ENCODE results near the gene MYO5C. TPM values are rescaled to one million over a fixed set of nuclear protein-coding genes. Genes with fewer than 3 reads are reported as not detected.

Gene MYO5C
- total and polyA plus RNA-seq, 2 of the 13 experiments (the other 11 are each of a cell fraction or from before 2014, with no cell fraction given), result 15.7 to 23.7 TPM

DNA sequence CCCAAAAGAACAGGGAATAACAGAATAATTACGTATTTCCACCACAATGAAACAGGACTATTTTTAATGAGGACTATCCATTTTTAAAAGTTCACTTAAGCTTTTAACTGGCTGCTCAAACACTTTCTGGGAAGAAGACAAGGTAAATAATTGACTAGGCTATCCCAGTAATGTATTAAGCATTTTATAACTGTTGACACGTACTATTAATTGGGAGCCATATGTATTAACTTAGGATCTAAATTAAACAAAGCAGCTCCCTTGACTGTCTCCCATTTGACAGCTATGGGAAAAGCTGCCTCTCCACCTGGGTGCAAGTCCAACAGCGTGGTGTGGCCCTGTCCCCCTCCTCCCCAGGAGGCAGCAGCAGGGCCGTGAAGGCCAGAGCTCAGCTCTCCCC, 36.1 kb downstream of the MYO5C start (continued):
- TF ChIP-seq, protein P1, sequence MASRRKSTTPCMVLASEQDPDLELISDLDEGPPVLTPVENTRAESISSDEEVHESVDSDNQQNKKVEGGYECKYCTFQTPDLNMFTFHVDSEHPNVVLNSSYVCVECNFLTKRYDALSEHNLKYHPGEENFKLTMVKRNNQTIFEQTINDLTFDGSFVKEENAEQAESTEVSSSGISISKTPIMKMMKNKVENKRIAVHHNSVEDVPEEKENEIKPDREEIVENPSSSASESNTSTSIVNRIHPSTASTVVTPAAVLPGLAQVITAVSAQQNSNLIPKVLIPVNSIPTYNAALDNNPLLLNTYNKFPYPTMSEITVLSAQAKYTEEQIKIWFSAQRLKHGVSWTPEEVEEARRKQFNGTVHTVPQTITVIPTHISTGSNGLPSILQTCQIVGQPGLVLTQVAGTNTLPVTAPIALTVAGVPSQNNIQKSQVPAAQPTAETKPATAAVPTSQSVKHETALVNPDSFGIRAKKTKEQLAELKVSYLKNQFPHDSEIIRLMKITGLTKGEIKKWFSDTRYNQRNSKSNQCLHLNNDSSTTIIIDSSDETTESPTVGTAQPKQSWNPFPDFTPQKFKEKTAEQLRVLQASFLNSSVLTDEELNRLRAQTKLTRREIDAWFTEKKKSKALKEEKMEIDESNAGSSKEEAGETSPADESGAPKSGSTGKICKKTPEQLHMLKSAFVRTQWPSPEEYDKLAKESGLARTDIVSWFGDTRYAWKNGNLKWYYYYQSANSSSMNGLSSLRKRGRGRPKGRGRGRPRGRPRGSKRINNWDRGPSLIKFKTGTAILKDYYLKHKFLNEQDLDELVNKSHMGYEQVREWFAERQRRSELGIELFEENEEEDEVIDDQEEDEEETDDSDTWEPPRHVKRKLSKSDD (CRISPR knock-in tag; IDR thresholded peaks at IDR 0.05; ENCODE audit: low read depth), result no peak
- no peak for TF ChIP-seq SMAD9 (CRISPR knock-in tag; IDR thresholded peaks at IDR 0.05)

DNA sequence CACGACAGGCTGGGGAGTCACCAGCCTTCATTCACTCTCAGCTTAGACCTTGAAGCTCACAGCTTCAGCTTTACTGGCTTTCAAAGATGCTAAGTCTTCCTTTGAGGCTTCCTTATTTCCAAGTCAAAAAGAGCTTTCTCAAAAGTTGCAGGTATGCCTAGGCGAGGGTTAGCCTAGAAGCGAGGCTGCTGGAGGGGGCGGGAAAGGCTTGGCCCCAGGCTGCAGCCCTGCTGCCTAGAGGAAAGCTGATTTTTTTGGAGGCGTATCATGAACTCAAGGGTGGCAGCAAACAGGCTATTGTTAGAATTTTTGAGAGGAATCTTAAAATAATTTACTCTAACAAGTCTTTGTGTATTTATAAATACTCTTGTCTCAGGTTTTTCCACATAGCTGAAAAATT, 37.1 kb downstream of the MYO5C start:
- CTCF ChIA-PET (ENCODE audit: low intra/inter-chr PET ratio, low total read pairs), result no interaction called here
- H3K4me1 ChIP-seq (ENCODE audit: insufficient read depth, low read length), result no peaks in the 10 kb centered on the region

More for the DNA sequence above, 37.1 kb downstream of the MYO5C start:
- H3K36me3 ChIP-seq (replicated peaks in 1 of 2; ENCODE audit: control insufficient read depth in 1 of 2, insufficient read depth in 2 of 2, low read length in 2 of 2), result peaks cover 18 to 68% of the 10 kb centered on the region in 2 experiments
- POLR2A ChIA-PET, result no interaction called here
- no peaks in the 10 kb centered on the region for H4K20me1 ChIP-seq (ENCODE audit: insufficient read depth, low read length)
- H3K9me3 ChIP-seq (ENCODE audit: low read length), result no peaks in the 10 kb centered on the region
- intact Hi-C loops (cut with micrococcal nuclease; ENCODE audit: unreplicated experiment) (loop anchor here (5.0 kb wide), 2 partner anchors 94 to 309 kb away; partner anchors contain the start of gene ARPP19), in situ Hi-C loops (cut with HindIII; ENCODE audit: extremely low pct_ligation_motif_present, low pct_unique_long_range_greater_than_20kb) (no loop called here)
- FAIRE-seq (no peak), DNase-seq (ENCODE audit: low spot score) (no peak), ATAC-seq (no peak)
- WGBS (ENCODE audit: low lambda C conversion rate), result 98% methylated on average over 4 of the region's 5 CpGs
- TF ChIP-seq ZNF670 (CRISPR knock-in tag; IDR thresholded peaks at IDR 0.05; ENCODE audit: borderline replicate concordance) (no peak), U2AF2 (IDR thresholded peaks at IDR 0.05; ENCODE audit: low read depth, low read length) (no peak), GTF3A (CRISPR knock-in tag; conservative IDR thresholded peaks at IDR 0.05) (no peak), ZNF678 (CRISPR knock-in tag; IDR thresholded peaks at IDR 0.05) (no peak), ZNF24 (IDR thresholded peaks at IDR 0.05) (no peak), TEAD2 (CRISPR knock-in tag; IDR thresholded peaks at IDR 0.05) (no peak), ZNF543 (CRISPR knock-in tag; IDR thresholded peaks at IDR 0.05) (no peak), ZNF558 (CRISPR knock-in tag; IDR thresholded peaks at IDR 0.05; ENCODE audit: borderline replicate concordance) (no peak), CC2D1A (CRISPR knock-in tag; IDR thresholded peaks at IDR 0.05) (no peak), RCOR2 (CRISPR knock-in tag; IDR thresholded peaks at IDR 0.05) (no peak), JUN (CRISPR knock-in tag; IDR thresholded peaks at IDR 0.05) (no peak), ZSCAN30 (CRISPR knock-in tag; IDR thresholded peaks at IDR 0.05) (no peak)
- TF ChIP-seq, protein P2, sequence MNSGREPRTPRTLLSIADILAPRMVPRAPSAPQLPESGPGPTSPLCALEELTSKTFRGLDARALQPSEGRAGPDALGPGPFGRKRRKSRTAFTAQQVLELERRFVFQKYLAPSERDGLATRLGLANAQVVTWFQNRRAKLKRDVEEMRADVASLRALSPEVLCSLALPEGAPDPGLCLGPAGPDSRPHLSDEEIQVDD (CRISPR knock-in tag; IDR thresholded peaks at IDR 0.05; ENCODE audit: borderline replicate concordance), result no peak
- TF ChIP-seq, protein P3, sequence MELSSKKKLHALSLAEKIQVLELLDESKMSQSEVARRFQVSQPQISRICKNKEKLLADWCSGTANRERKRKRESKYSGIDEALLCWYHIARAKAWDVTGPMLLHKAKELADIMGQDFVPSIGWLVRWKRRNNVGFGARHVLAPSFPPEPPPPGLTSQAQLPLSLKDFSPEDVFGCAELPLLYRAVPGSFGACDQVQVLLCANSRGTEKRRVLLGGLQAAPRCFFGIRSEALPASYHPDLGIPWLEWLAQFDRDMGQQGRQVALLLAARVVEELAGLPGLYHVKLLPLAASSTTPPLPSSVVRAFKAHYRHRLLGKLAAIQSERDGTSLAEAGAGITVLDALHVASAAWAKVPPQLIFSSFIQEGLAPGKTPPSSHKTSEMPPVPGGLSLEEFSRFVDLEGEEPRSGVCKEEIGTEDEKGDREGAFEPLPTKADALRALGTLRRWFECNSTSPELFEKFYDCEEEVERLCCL (CRISPR knock-in tag; IDR thresholded peaks at IDR 0.05; ENCODE audit: borderline replicate concordance), result no peak
- TF ChIP-seq, protein P4, sequence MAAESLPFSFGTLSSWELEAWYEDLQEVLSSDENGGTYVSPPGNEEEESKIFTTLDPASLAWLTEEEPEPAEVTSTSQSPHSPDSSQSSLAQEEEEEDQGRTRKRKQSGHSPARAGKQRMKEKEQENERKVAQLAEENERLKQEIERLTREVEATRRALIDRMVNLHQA (CRISPR knock-in tag; IDR thresholded peaks at IDR 0.05), result no peak
- TF ChIP-seq, protein P5, sequence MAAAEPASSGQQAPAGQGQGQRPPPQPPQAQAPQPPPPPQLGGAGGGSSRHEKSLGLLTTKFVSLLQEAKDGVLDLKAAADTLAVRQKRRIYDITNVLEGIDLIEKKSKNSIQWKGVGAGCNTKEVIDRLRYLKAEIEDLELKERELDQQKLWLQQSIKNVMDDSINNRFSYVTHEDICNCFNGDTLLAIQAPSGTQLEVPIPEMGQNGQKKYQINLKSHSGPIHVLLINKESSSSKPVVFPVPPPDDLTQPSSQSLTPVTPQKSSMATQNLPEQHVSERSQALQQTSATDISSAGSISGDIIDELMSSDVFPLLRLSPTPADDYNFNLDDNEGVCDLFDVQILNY (CRISPR knock-in tag; conservative IDR thresholded peaks at IDR 0.05), result no peak
- TF ChIP-seq, protein P6, sequence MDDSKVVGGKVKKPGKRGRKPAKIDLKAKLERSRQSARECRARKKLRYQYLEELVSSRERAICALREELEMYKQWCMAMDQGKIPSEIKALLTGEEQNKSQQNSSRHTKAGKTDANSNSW (CRISPR knock-in tag; IDR thresholded peaks at IDR 0.05; ENCODE audit: borderline replicate concordance), result no peak
- H3K4me2 ChIP-seq (ENCODE audit: low read depth, low read length), result no peak overlapping the region
- no TSS peak for BruUV-seq (replicated peaks)
- no peak overlapping the region for H2AFZ ChIP-seq (ENCODE audit: low read length)
- H3K27ac ChIP-seq (ENCODE audit: extremely low read length, insufficient read depth, low read length), result no peak overlapping the region
- H3K4me3 ChIP-seq (replicated peaks in 1 of 3; ENCODE audit: insufficient read depth in 1 of 3, low read depth in 2 of 3, low read length in 3 of 3), result no peak overlapping the region
- H3K9ac ChIP-seq (ENCODE audit: insufficient read depth, low read depth, low read length), result no peak overlapping the region
- no peaks in the 10 kb centered on the region for H3K27me3 ChIP-seq (ENCODE audit: control insufficient read depth in 1 of 2, insufficient read depth in 2 of 2, low read length in 2 of 2)
- H3K79me2 ChIP-seq (ENCODE audit: insufficient read depth, low read length), result no peaks in the 10 kb centered on the region
